GM12865 (cell line): ENCODE measurements around the gene CLUH.

Source experiments
- DNase-seq: peaks from one replicate; pipeline ENCODE4 v3.0.0; 2010; ENCODE audit warnings: low read depth
- H3K4me3 ChIP-seq: 2 replicates; pipeline ENCODE4 v1.5.1; 2011; ENCODE audit warnings: mild to moderate bottlenecking, low read depth, low read length, control low read depth
- TF ChIP-seq, protein P1 (sequence below): IDR thresholded peaks from 2 replicates; pipeline ENCODE4 v1.5.1; 2011; ENCODE audit warnings: low read length, control low read depth, low read depth, inconsistent platforms; ENCODE audit not compliant: insufficient read depth; ENCODE audit errors: missing control alignments

CLUH gene

DNA sequence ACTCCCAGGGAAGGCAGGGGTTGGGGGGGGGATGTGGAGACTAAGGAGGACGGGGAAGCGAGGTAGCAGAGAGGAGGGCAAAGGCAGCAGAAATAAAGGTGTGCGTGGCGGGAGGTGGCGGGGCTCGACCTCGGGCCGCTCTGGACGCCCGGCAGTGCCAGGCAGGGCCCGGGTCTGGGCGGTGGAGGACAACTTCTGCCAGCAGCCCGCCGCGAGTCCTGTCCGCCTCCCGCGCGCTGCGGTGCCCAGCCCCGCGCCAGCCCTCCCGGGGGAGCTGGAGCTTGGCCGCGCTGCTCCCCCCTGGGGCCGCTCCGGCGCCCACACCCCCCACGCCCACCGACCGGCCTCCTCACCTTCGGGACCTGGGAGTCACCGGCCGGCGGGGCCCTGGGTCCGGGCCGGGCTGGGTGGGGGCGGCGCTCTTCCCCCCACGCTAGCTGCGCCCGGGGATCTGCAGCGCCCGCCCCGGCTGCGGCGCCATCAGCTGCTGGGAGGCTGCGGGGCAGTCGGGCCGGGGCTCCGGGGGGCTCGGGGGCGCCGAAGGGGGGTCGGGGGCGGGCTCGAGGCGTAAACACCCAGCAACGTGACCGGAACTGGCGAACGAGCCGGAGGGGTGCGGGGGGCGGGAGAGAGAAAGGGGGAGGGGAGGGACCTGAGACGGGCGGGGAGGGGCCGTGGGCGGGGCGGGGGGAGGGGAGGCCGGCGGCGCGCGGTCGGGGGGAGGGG lies 37.7 kb upstream of the CLUH start, which contains the start of gene CCDC92B:
Gene CCDC92B, minus strand, starts transcription at position 595 of the 726 bp plus-strand sequence. CDS start 14,507 bp downstream, outside the sequence.
- H3K4me3 ChIP-seq, result no peak within 1 kb of the TSS
- TF ChIP-seq, protein P1, sequence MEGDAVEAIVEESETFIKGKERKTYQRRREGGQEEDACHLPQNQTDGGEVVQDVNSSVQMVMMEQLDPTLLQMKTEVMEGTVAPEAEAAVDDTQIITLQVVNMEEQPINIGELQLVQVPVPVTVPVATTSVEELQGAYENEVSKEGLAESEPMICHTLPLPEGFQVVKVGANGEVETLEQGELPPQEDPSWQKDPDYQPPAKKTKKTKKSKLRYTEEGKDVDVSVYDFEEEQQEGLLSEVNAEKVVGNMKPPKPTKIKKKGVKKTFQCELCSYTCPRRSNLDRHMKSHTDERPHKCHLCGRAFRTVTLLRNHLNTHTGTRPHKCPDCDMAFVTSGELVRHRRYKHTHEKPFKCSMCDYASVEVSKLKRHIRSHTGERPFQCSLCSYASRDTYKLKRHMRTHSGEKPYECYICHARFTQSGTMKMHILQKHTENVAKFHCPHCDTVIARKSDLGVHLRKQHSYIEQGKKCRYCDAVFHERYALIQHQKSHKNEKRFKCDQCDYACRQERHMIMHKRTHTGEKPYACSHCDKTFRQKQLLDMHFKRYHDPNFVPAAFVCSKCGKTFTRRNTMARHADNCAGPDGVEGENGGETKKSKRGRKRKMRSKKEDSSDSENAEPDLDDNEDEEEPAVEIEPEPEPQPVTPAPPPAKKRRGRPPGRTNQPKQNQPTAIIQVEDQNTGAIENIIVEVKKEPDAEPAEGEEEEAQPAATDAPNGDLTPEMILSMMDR, result no peak
- DNase-seq, result no peak

DNA sequence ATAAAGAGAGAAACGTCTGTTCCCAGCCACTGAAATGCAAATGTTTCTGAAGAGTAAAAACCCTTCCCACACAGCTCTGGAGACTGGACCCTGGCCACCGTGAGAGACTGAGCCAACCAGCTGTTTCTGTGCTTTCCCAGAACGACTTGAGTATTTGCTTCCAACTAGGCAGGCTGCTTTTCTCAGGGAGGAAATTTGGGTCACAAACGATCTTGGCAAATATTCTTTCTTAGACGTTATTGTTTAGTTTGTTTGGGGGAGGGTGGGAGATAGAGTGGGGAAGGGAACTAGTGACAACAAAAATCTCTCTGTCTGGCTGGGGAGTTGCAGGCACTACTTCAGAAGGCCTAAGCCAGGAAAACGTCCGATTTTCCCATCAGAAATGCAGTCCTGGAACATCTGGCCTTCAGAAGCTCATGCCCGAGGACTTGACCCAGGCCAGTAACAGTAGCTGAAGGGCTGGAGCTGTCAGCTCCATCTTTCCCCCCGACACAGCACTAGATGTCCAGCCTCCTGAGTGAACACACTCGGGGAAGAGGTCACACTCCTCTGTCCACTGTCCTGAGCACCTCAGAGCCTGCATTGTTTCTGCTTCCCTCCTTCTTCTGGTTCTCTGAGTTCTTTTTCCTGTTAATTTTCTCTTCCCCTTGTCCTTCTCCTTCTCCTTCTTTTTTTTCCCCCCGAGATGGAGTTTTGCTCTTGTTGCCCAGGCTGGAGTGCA lies 33.9 kb upstream of the CLUH start:
- TF ChIP-seq, protein P1, result no peak
- no peak overlapping the region for H3K4me3 ChIP-seq
- no peak for DNase-seq

DNA sequence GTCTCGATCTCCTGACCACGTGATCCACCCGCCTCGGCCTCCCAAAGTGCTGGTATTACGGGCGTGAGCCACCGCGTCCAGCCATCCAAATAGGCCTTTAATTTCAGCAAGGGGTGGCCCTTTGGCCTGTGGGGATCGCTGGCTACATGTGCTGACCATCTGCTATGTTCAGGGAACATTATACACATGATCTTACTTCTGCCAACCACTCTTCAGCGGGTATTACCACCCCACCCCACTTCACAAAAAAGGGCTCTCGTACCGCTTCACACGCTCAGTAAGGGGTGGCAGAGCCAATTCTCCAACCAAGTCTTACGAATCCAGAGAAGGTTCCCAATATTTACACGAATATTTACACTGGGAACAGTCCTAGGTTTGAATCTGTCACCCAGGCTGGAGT lies 26.1 kb upstream of the CLUH start:
- no peak overlapping the region for H3K4me3 ChIP-seq
- TF ChIP-seq, protein P1, result no peak
- no peak for DNase-seq

DNA sequence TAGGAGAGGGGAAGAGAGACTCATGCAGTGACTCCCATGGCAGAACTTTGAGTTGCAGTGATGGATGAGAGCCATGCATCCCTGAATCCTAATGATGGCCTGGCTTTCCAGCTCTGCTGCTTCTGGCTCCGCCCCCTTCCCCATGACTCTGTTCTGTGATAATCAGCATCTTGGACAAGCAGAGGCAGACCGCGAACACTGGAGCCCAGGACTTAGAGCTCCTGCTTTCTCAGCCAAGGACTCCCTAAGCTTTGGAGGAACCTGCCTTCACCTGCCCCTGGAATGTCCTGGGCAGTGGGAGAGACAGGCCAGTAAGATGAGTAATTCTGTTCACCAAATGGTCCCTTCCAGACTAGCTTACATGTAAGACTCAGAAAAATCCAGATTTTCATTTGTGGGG lies 25.4 kb upstream of the CLUH start:
- TF ChIP-seq, protein P1, result no peak

DNA sequence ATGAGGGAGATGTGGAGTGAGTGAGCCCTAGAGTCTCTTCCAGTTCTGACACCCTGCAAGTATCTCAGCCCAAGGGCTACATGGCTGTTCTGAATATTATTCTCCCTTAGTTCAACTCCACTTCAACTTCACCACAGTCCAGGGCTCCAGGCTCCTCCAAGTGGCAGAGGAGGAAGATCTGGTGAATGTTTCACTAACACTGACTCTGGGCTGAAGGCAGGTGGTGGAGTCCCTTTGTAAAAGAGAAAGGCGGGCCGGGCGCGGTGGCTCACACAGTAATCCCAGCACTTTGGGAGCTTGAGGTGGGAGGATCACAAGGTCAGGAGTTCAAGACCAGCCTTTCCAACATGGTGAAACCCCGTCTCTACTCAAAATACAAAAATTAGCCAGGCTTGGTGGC lies 24.3 kb upstream of the CLUH start:
- no peak overlapping the region for H3K4me3 ChIP-seq
- TF ChIP-seq, protein P1, result no peak
- no peak for DNase-seq

More for the DNA sequence above, 25.4 kb upstream of the CLUH start:
- no peak for DNase-seq
- H3K4me3 ChIP-seq, result no peak overlapping the region

DNA sequence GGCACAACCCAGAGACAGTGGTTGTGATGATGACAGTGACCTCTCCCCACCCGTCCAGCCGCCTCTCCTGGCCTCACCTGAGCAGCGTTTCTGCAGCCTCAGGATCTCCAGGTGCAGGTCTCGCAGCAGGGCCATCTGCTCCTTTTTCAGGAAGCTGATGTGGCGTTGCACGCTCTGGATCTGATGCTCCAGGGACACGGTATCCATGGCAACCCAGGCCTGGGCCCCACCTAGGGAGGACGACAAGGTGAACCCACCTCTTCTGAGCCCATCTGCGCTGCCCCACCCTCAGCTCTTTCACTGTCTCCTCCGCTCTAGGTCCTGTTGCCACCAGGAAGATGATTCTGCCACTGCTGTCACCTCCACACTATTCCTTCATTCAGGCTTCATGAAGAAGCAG lies 23.4 kb upstream of the CLUH start:
- DNase-seq, result no peak
- TF ChIP-seq, protein P1, result no peak
- no peak overlapping the region for H3K4me3 ChIP-seq
